ENCODE measurements around the gene BMP7. TPM values are rescaled to one million over a fixed set of nuclear protein-coding genes. Genes with fewer than 3 reads are reported as not detected.

The BMP7 gene
- total and polyA plus RNA-seq, 2 experiments from 2014 or later = 15.9 to 22.8 TPM

DNA sequence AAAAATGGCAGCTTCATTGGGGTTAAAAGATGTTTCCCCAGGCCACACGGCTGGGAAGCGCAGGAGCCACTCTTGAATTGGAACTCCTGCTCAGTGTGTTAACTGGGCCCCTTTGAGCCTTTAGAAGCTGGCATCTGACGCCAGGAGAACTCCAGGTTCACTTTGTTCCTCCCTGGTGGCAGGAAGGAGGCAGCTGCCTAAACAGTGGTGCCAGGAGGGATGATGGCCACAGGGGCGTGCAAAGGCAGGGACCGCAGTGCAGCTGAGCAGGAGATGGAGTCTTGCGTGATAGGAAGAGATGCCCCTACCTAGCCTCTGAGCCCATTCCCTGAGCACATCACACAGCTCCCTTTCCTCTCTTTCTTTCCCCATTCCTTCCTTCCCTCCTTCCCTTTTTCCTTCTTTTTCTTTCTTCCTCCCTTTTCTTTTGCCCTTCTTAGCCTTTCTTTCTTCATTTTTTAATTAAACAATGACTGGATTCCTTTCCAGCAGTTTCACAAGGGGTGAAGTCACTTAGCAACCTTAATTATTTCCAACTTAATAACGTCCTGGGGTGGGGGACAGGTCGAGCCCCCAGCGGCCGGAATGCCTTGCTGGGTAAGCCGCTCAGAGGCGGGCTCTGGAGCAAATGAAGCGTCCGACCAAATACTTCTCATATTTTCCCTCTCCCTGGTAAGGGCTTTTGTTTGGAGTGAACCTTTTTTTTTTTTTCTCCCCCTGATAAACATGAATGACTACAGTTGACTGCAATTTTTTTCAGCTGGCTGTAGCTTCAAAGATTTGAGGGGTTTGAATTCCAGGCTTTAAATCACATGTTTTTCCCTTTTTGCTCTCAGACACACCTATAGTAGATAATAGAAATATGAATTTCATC is 20.8 kb upstream of the BMP7 start:
- no peak overlapping the region for H3K27ac Mint-ChIP-seq

More for the DNA sequence above, 20.8 kb upstream of the BMP7 start:
- no peaks in the 10 kb centered on the region for H3K36me3 Mint-ChIP-seq (ENCODE audit: low read depth)
- H3K4me1 Mint-ChIP-seq = peaks cover 48% of the 10 kb centered on the region
- H3K4me3 Mint-ChIP-seq = no peak overlapping the region
- ATAC-seq (no peak), DNase-seq (ENCODE audit: low spot score) (no peak)
- Histone ChIP-seq H2AFZ (peak overlapping the region; percentile 60; the same call in 1 of the 2 replicates), H3F3A (replicated peaks; ENCODE audit: low read depth) (no peaks in the 10 kb centered on the region), H3K79me2 (replicated peaks; ENCODE audit: insufficient read depth) (no peaks in the 10 kb centered on the region), H3K4me2 (no peak overlapping the region), H3K4me1 (ENCODE audit: insufficient read depth) (peaks cover 9% of the 10 kb centered on the region; the same call in 1 of the 2 replicates), H3K9me2 (ENCODE audit: insufficient read depth) (no peaks in the 10 kb centered on the region), H4K20me1 (replicated peaks; ENCODE audit: insufficient read depth) (no peaks in the 10 kb centered on the region), H3K27me3 (ENCODE audit: insufficient read depth) (no peaks in the 10 kb centered on the region), H3K36me3 (ENCODE audit: insufficient read depth) (no peaks in the 10 kb centered on the region), H3K4me3 (no peak overlapping the region), H3K27ac (ENCODE audit: low read depth) (no peak overlapping the region)
- TF ChIP-seq NANOG (IDR thresholded peaks at IDR 0.05; ENCODE audit: borderline replicate concordance) = no peak
- no peak for TF ChIP-seq EZH2 (IDR thresholded peaks at IDR 0.05; ENCODE audit: low read depth, unreplicated experiment)
- TF ChIP-seq JUNB (IDR thresholded peaks at IDR 0.05; ENCODE audit: unreplicated experiment) = no peak
- no peak for TF ChIP-seq STAT1 (IDR thresholded peaks at IDR 0.05; ENCODE audit: unreplicated experiment)
- TF ChIP-seq, protein P1, sequence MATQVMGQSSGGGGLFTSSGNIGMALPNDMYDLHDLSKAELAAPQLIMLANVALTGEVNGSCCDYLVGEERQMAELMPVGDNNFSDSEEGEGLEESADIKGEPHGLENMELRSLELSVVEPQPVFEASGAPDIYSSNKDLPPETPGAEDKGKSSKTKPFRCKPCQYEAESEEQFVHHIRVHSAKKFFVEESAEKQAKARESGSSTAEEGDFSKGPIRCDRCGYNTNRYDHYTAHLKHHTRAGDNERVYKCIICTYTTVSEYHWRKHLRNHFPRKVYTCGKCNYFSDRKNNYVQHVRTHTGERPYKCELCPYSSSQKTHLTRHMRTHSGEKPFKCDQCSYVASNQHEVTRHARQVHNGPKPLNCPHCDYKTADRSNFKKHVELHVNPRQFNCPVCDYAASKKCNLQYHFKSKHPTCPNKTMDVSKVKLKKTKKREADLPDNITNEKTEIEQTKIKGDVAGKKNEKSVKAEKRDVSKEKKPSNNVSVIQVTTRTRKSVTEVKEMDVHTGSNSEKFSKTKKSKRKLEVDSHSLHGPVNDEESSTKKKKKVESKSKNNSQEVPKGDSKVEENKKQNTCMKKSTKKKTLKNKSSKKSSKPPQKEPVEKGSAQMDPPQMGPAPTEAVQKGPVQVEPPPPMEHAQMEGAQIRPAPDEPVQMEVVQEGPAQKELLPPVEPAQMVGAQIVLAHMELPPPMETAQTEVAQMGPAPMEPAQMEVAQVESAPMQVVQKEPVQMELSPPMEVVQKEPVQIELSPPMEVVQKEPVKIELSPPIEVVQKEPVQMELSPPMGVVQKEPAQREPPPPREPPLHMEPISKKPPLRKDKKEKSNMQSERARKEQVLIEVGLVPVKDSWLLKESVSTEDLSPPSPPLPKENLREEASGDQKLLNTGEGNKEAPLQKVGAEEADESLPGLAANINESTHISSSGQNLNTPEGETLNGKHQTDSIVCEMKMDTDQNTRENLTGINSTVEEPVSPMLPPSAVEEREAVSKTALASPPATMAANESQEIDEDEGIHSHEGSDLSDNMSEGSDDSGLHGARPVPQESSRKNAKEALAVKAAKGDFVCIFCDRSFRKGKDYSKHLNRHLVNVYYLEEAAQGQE (IDR thresholded peaks at IDR 0.05; ENCODE audit: unreplicated experiment) = no peak
- TF ChIP-seq, protein P2, sequence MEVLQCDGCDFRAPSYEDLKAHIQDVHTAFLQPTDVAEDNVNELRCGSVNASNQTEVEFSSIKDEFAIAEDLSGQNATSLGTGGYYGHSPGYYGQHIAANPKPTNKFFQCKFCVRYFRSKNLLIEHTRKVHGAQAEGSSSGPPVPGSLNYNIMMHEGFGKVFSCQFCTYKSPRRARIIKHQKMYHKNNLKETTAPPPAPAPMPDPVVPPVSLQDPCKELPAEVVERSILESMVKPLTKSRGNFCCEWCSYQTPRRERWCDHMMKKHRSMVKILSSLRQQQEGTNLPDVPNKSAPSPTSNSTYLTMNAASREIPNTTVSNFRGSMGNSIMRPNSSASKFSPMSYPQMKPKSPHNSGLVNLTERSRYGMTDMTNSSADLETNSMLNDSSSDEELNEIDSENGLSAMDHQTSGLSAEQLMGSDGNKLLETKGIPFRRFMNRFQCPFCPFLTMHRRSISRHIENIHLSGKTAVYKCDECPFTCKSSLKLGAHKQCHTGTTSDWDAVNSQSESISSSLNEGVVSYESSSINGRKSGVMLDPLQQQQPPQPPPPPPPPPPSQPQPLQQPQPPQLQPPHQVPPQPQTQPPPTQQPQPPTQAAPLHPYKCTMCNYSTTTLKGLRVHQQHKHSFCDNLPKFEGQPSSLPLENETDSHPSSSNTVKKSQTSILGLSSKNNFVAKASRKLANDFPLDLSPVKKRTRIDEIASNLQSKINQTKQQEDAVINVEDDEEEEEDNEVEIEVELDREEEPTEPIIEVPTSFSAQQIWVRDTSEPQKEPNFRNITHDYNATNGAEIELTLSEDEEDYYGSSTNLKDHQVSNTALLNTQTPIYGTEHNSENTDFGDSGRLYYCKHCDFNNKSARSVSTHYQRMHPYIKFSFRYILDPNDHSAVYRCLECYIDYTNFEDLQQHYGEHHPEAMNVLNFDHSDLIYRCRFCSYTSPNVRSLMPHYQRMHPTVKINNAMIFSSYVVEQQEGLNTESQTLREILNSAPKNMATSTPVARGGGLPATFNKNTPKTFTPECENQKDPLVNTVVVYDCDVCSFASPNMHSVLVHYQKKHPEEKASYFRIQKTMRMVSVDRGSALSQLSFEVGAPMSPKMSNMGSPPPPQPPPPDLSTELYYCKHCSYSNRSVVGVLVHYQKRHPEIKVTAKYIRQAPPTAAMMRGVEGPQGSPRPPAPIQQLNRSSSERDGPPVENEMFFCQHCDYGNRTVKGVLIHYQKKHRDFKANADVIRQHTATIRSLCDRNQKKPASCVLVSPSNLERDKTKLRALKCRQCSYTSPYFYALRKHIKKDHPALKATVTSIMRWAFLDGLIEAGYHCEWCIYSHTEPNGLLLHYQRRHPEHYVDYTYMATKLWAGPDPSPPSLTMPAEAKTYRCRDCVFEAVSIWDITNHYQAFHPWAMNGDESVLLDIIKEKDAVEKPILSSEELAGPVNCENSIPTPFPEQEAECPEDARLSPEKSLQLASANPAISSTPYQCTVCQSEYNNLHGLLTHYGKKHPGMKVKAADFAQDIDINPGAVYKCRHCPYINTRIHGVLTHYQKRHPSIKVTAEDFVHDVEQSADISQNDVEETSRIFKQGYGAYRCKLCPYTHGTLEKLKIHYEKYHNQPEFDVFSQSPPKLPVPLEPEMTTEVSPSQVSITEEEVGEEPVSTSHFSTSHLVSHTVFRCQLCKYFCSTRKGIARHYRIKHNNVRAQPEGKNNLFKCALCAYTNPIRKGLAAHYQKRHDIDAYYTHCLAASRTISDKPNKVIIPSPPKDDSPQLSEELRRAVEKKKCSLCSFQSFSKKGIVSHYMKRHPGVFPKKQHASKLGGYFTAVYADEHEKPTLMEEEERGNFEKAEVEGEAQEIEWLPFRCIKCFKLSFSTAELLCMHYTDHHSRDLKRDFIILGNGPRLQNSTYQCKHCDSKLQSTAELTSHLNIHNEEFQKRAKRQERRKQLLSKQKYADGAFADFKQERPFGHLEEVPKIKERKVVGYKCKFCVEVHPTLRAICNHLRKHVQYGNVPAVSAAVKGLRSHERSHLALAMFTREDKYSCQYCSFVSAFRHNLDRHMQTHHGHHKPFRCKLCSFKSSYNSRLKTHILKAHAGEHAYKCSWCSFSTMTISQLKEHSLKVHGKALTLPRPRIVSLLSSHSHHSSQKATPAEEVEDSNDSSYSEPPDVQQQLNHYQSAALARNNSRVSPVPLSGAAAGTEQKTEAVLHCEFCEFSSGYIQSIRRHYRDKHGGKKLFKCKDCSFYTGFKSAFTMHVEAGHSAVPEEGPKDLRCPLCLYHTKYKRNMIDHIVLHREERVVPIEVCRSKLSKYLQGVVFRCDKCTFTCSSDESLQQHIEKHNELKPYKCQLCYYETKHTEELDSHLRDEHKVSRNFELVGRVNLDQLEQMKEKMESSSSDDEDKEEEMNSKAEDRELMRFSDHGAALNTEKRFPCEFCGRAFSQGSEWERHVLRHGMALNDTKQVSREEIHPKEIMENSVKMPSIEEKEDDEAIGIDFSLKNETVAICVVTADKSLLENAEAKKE (CRISPR knock-in tag; IDR thresholded peaks at IDR 0.05) = no peak
- no peak for TF ChIP-seq EZH2phosphoT487 (IDR thresholded peaks at IDR 0.05; ENCODE audit: unreplicated experiment)
- TF ChIP-seq, protein P3, sequence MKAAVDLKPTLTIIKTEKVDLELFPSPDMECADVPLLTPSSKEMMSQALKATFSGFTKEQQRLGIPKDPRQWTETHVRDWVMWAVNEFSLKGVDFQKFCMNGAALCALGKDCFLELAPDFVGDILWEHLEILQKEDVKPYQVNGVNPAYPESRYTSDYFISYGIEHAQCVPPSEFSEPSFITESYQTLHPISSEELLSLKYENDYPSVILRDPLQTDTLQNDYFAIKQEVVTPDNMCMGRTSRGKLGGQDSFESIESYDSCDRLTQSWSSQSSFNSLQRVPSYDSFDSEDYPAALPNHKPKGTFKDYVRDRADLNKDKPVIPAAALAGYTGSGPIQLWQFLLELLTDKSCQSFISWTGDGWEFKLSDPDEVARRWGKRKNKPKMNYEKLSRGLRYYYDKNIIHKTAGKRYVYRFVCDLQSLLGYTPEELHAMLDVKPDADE (IDR thresholded peaks at IDR 0.05) = no peak
- no peak for TF ChIP-seq POLR2AphosphoS5 (IDR thresholded peaks at IDR 0.05; ENCODE audit: low read depth)
- TF ChIP-seq ZNF114 (CRISPR knock-in tag; IDR thresholded peaks at IDR 0.05) = no peak
- TF ChIP-seq CREB1 (CRISPR knock-in tag; IDR thresholded peaks at IDR 0.05; ENCODE audit: low read depth) = no peak
- TF ChIP-seq, protein P4, sequence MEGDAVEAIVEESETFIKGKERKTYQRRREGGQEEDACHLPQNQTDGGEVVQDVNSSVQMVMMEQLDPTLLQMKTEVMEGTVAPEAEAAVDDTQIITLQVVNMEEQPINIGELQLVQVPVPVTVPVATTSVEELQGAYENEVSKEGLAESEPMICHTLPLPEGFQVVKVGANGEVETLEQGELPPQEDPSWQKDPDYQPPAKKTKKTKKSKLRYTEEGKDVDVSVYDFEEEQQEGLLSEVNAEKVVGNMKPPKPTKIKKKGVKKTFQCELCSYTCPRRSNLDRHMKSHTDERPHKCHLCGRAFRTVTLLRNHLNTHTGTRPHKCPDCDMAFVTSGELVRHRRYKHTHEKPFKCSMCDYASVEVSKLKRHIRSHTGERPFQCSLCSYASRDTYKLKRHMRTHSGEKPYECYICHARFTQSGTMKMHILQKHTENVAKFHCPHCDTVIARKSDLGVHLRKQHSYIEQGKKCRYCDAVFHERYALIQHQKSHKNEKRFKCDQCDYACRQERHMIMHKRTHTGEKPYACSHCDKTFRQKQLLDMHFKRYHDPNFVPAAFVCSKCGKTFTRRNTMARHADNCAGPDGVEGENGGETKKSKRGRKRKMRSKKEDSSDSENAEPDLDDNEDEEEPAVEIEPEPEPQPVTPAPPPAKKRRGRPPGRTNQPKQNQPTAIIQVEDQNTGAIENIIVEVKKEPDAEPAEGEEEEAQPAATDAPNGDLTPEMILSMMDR (conservative IDR thresholded peaks at IDR 0.05; ENCODE audit: low read depth in 2 of 2) = no peak
- no peak for TF ChIP-seq ZNF331 (CRISPR knock-in tag; IDR thresholded peaks at IDR 0.05; ENCODE audit: low read depth)
- H3K27me3 Mint-ChIP-seq (ENCODE audit: insufficient read depth, low read depth, poor library complexity) = peaks cover 23% of the 10 kb centered on the region
- H3K9me3 Mint-ChIP-seq = no peaks in the 10 kb centered on the region

Measured in GM23338 (cell line).